Kasumi-1 (cell line): ENCODE measurements around the gene CXCL14.

Source experiments
- DNase-seq, 2 experiments: peaks; one replicate each; lab custom pipeline; 2025; lab: John Stamatoyannopoulos, UW

The CXCL14 gene

DNA sequence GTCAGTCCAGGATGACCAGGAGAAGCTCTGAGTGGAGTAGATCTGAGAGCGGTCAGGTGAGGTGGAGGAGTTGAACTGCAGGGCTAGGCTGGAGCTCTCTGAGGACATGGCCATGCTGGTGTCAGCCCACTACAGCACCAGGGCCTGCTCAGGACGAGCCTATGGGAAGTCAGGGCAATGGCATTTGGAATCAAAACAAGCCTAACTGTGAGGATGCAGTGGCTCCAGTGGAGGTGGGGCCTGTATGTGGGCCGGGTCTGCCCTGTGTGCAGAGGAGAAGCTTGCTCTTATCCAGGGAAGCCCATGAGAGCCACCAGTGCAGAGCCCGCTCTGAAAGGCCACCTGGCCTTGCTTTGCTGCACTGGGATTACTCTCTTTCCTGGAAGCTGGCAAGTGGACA is 11.1 kb downstream of the CXCL14 start:
- DNase-seq = no peak

DNA sequence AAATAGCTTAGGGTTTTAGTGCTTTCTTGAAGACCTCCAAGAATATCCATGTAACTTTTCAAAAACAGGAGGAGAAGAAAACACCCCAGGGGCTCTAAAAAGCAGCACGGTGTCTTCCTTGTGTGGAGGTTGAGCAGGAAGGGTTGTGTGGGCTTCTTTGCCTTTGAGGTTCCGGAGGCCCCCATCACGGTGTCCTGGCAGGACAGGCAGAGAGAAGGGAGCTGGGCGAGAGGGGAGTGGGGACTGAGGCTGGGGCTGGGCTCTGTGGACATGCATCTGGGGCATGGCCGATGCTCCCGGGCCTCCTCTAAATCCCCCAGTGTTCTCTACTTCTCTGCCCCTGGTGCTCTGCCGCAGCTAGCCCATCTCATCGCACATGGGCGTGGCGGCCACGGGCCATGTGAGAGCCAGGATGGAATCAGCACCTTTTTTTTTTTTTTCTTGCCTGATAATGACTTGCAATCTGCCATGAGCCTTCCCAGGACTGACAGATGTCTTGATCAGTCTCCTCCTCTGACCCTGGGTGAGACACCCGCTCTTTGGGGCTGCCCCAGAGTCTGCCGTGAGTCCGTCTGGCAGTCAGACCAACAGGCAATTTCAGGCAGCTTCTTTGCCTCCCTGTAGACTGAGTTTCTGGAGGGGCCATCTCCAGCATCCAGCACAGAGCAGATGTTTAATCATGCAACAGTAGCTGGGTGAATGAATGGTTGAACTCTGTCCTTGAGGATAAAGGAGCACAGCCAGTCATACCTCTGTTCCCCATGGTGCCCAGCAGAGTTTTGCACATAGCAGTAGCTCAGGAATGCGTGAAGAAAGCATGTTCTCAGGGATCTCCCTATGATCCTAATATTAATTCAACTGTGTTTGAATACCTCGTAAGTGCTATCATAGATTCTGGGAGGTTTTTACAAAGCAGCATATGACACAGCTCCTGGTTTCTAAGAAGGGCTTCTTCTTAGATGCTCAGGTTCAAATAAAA is 12.1 kb downstream of the CXCL14 start:
- no peak for DNase-seq

DNA sequence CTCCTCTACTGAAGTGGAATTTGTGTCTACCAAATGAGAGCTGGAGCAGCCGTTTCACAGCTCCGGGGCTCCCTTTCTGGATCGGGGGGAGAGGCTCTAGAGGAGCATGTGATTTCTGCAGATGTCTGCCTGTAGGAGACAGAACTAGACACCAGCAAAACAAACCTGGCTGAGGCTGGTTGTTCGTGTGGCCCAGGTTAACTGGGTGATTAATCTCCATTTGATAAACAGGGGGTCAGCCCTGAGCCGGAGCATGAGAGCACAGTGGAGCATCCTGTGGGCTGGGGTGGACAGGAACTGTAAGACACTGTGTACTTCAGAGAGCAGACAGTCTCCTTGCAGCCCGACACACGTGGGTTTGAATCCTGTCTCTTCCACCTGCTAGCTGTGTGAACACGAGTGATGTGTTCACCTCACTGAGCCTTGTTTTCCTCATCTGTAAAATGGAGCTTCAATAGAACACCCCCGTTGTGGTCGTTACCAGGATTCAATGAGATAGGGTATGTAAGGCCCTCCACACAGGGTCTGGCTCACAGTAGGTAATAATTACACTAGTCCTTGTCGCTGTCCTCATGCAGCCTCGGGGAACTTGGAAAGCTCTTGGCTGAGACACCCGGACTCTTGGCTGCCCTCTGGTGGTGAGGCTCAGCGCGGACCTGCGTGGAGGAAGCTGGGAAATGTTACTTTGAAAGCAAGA is 12.9 kb downstream of the CXCL14 start:
- peak; percentile 76 to 77 for DNase-seq

DNA sequence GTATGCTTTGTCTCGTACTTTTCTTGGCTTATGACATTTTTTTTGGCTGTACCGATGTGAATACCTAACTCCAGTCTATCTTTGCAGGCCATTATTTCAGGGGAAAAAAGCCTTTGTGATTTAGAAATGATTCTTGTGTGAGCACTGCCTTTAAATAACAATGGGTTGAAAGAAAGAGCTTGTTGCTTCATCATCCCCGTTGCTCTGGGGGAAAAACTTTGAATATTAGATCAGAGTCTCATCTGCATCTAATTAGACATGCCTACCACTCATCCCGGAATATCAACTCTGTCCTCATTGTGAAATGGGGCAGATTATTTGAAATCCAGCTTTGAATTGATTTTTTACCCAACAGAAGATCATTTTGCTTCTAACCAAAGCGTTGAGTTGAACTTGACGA is 13.5 kb downstream of the CXCL14 start:
- DNase-seq = no peak

DNA sequence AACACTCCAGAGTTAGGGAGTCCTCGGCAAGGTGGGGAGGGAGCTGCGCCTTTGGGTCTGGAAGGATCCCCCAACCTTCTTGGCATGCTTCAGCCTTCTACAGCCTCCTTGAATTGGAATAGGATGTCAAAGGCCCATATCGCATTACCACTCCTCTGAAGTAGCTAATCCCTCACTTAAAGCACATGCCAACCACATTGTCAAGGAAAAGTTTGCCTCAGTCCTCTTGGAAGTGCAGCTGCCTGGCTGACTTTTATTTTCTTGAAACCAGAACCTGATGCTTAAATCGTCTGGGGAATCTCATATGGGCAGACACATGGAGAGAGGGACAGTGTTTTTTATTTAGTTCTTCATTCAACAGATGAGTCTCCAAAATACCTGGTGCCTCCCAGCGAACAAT is 14.5 kb downstream of the CXCL14 start:
- DNase-seq = no peak

DNA sequence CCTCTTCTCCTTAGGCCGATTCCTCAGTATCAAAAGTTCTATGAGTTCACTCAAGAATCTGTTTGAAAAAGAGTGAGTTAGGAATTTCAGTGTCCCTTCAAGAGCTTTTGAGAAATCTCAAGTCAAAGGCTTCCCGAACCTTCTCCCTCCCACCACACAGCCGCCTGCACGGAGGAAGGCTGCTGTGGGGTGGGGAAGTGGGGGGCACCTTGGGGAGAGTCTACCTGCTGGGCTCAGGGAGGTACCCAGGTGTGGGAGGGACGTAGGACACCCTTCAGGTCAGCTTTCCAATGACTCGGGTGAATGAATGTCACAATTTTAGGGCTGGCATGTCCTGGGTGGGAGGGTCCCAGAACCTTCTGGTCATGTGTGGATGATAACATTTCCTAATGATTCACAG is 17.5 kb downstream of the CXCL14 start:
- no peak for DNase-seq

DNA sequence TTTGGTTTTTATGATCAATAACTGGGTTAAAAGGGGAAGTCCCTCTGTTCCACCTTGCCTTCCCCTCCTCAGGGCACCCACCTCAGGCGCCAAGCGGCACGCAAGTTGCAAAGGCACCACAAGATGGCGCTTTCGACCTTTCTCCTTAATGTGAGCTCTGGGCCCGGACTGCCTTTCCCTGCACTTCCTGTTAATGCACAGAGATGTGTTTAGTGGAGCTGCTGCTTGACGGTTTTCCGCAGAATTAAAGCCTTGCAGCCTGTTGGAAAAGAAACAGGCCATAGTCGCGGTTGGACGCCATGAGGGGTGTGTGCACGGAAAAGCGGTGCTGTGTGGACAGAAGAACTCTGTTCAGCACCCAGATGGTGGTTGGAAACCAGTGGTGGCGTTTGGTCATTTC is 17.9 kb downstream of the CXCL14 start:
- peak; percentile 89 to 93 for DNase-seq

DNA sequence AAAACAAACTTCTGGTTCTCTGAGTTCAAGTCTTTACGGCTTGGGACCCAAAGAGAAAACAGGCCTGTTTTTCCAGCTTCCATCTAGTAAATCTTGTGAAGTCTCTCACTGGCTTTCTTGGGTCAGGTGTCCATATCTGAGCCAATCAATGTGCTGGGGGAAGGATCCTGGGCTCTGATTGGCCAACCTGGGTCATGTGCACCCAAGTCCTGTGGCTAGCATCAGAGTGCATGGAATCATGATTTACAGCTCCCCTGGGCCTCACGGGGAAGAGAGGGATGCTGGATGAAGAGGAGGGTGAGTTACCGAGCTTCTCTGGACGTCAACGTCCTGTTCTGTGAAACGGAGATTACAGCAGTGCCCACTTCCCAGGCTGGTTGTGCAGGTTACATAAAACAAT is 19.4 kb downstream of the CXCL14 start:
- no peak for DNase-seq

DNA sequence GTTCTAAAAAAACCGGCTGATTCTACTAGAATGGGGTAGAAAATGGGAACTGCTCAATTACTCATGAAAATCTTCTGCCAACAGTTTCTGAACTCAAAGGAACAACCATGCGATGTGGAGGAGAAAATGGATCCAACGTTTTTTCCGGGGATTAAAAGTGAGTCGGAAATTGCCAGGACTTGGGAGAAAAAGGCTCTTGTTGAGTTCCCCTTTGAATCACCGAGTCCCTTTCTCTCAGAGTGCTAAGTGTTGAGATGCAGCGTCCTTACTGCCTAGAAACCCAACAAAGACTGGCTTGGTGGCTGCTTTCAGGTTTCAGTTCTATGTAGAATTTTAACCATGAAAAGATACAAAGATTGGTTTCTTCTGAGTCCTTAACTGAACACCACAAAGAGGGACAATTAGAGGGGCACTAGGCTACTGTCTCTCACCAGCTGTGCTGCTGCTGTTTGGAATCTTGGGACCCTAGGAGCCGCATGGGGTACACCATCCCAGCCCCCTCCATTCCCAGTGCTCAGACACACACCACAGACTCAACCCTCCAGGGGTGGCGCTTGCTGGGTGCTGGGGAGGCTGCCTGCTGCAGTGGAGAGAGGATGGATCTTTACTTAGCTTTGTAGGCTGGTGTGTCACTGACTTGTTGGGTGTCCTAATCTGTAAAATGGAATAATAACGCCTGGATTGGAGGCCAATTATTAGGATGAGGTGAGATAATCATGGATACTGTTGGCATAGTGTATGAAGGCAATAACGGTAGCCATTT is 21.5 kb downstream of the CXCL14 start:
- no peak for DNase-seq

DNA sequence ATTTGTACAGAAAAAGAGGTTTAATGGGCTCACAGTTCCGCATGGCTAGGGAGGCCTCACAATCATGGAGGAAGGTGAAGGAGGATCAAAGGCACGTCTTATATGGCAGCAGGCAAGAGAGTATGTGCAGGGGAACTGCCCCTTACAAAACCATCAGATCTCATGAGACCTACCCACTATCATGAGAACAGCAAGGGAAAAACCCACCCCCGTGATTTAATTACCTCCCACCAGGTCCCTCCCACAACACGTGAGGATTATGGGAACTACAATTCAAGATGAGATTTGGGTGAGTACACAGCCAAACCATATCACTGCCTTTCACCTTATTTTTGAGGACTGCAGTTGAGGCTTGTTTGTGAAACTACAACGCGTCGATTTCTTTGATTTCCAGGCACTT is 22.2 kb downstream of the CXCL14 start:
- no peak for DNase-seq

DNA sequence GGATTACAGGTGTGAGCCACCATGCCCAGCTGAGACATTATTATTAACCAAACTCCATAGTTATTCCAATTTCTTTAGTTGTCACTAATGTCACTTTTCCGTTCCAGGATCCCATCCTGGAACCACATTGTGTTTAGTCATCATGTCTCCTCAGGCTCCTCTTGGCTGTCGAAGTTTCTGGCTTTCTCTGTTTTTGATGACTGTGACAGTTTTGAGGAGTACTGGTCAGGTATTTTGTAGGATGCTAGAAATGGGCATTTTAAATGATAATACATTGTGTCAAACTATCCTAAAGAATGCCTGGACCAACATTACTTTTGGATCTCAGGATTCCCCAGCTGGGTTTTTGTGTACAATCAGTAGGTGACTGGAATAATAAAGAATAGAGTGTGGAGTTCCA is 23.3 kb downstream of the CXCL14 start:
- DNase-seq = no peak

DNA sequence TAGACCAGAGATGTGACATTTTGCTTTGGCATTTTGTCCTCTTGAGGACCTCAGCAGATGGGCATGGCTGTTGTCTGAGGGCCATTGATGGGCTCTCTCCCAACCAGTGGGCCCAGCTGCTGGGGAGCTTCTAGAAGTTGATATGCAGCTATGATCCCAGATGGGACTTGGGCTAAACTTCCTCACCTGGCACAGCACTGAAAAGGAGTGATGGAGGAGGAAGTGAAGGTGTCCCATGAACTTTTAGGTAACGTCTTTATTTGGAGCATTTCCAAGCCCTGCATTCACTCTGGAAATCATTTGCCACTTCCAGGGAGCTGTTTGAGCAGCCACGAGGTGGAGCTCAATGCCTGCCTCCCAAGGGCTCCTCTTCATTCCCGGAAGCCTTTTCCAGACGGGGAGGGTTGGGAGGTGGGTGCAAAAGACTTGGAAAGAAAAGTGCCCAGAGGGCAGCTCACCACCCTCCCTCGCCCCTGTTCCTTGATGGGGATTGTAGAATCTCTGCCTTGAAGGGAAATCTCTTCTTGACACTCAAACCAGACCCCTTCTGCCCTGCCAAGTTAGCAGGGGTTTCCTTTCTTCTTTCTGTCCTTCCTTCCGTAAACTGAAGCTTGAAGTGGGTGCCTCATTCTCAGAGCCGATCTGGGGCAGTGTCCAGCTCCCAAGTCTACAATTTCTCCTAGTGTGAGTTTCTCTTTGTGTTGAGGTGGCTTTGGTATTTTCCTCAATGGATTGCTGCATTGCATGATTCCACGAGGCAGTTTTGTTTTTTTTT is 24.9 kb downstream of the CXCL14 start:
- peak; percentile 10 to 33 for DNase-seq

DNA sequence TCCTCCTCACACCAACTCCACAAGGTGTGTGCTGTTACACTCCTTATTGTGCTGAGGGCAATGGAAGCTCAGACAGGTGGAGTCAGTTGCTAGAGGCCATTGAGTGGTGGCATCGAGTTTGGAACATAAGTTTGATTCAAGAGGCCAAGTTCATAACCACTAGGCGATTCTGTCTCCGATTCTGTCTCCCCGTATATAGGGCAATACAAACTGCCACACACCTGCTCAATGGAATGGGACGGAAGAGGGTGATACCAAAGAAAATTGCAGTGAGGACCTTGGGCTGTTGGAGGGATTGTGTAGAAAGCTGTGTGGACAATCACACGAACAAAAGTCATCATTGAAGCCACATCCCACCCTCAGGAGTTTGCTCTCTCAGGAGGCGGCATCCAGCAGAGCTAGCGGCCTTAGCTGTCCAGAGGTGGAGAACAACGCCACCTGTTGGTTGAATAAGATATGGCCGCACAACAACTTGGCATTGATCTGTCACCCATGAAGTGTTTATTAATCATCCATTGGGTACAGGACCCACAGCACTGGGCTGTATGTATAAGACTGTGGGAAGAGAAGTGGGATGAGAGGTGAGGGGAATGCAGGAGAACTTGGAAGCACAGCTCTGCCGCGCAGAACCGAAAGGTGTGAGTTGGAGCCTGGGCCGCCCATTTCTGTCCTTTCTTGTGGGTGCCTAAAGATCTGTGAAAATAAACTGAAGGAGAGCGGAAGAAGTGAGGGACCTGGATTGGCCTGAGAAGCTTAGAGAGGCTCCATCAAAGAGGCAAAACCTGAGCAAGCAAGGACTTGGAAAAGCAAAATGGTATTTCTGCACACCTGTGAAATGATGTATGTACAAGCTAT is 27.0 kb downstream of the CXCL14 start:
- DNase-seq = peak; percentile 76 to 77

DNA sequence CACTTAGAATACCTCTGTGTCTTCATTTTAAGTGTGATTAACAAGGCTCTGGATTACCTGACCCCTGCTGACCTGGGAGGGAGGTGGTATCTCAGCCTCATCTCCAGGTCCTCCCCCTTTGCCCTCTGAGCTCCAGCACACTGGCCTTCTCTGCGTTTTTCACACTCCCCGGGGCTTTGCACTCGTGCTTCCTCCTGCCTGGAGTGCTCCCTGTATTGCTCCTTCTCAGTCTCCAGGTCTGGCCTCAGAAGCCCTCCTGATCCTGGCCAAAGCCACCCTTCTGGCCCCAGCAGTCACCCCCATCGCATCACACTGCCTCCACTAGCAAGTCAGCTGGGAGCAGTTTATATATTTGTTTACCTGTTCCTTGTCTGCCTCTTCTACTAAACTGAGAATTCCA is 29.4 kb downstream of the CXCL14 start:
- no peak for DNase-seq

DNA sequence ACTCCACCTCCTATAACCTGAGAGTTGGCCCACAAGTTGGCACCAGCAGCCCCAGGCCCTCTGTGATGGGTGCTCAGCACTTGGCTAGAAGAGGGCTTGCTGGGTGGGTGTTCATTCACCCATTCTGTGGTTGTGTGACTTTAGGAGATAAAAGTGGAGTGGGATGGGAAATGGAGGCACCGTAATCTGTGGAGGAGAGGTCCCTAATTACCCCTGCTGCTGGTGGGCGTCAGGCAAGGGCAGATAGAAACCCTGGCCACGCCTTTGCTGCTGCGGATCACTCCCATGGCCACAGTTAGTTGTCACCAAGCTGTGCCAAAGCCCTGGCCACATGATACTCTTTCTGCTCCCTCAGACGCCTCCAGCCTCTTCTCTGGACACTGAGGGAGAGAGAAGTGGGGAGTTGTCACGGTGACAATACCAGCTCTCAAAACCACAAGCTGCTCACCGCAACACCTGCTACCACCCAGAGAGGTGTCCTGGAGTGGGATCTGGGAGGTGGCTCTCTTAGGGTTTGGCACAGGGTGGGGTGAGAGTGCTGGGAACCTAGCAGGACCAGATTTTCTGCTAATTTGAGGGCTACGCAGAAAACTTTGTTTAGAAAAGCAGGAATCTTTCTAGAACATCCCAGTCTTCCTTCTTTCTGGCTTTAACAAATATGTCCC is 31.1 kb downstream of the CXCL14 start:
- DNase-seq = no peak

DNA sequence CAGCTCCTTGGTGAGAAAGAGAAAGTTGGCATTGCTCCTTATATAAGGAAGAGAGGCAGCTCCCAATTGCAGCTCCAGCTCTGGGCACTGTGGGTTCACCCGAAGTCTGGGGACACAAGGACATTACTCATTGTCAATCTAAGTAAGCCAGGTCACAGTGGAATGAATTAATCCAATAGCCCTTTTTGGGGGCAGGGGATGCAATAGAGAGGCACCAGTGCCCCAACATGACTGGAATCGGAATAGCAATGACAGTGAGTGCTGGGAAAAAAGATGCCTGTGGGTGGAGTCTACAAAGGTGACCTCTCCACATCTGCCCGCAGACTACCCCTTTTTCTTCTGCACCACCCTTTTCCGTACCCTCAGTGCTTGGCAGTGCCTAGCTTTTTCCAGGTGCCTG is 31.9 kb downstream of the CXCL14 start:
- no peak for DNase-seq

DNA sequence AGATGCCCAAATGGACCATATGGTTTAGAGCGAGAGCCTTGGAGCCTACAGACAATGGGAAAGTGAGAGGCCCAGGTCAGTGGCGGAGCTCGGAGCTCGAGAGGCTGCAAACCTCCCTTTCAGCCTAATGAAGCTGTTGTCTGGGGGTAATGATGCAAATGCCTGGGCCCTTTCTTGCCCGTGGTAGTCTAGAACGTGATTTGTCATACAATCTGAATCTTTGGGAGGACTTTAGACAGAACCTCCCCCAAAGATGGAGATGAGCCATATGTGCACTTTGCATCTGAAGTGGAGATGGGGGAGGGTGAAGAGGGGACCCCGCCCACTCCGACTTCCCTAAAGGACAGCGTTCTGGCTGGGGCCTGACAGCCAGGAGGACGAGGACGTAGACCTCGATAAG is 32.7 kb downstream of the CXCL14 start:
- no peak for DNase-seq

DNA sequence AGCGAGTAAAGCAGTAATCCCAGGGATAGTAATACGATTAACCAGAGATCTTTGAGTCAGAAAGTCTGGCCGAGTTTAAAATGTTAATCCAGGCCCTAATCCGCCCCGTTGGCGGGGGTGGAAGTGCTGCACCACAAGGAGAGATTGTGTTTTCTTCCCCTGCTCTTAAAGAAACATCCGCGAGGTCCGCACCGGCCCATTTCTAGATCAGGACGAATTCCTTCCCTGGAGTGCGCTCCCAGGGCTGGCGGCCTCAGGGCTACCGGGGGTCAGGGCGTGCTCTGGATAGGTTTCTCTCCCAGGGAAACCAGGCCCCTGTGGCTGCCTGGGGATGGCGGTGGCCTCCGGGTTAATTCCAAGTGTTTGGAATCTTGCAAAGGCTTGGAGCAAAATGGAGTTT is 33.7 kb downstream of the CXCL14 start:
- no peak for DNase-seq

DNA sequence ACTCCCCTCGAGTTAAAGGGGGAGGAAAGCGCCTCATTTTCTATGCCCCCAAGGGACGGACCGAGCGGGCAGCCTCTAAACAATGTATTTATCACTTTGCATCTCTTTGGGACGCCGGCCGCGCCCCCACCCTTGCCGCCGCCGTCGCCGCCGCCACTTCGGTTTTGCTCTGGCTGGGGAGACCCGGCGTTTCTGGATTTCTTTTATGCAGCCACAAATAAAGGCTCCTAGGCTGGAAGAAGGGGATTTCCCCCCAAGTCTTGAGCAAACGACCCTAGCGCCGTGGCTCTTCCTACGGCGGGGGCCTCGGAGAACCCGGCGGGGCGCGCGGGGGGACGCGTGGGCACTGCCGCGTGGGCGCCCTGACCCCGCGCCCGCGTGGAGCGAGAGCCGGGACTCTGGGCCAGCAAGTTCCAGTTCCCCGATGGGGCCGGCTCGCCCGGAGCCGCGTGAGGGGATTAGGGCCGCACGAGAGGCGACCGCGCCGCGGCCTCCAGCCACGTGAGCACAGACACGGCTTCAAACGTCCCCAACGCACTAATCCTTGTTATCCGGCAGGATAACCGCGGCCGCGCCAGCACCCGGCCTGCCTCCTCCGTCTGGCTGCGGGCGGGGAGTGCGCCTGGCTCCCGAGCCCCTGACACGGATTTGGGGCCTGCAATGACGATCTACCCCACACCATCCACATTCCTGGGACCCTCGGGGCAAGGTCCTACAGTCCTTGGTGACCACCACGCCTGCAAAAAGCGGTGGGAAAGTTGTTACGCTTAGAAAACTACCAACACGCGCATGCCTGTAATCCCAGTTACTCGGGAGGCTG is 35.1 kb downstream of the CXCL14 start:
- DNase-seq = no peak
